Nephron progenitor cell (in vitro differentiated cells): ENCODE measurements around the gene EIF2S2.
A peak's percentile ranks its signal among the peaks of the same experiment; 100 is the strongest.

Experiments
- DNase-seq: peaks from one replicate; pipeline ENCODE4 v3.0.0; 2021
- H3K27ac Mint-ChIP-seq: 2 replicates; pipeline ENCODE4 v1.8.0; 2021; ENCODE audit warnings: mild to moderate bottlenecking, moderate library complexity, mixed read lengths
- H3K27me3 Mint-ChIP-seq: 2 replicates; pipeline ENCODE4 v1.8.0; 2021; ENCODE audit warnings: mild to moderate bottlenecking, low read depth, mixed read lengths; ENCODE audit not compliant: poor library complexity
- H3K36me3 Mint-ChIP-seq: 2 replicates; pipeline ENCODE4 v1.8.0; 2021; ENCODE audit warnings: low read depth, mixed read lengths
- H3K4me1 Mint-ChIP-seq: 2 replicates; pipeline ENCODE4 v1.8.0; 2021; ENCODE audit warnings: mixed read lengths
- H3K4me3 Mint-ChIP-seq: 2 replicates; pipeline ENCODE4 v1.8.0; 2021; ENCODE audit warnings: mild to moderate bottlenecking, moderate library complexity, mixed read lengths
- H3K9me3 Mint-ChIP-seq: 2 replicates; pipeline ENCODE4 v1.8.0; 2021; ENCODE audit warnings: mild to moderate bottlenecking, moderate library complexity, mixed read lengths
- TF ChIP-seq, protein P1 (sequence below): fragments of 200-600 bp; sonication (generic); IDR thresholded peaks from 2 replicates; pipeline ENCODE4 v1.5.0; 2021; ENCODE audit warnings: antibody characterized with exemption

EIF2S2 gene

DNA sequence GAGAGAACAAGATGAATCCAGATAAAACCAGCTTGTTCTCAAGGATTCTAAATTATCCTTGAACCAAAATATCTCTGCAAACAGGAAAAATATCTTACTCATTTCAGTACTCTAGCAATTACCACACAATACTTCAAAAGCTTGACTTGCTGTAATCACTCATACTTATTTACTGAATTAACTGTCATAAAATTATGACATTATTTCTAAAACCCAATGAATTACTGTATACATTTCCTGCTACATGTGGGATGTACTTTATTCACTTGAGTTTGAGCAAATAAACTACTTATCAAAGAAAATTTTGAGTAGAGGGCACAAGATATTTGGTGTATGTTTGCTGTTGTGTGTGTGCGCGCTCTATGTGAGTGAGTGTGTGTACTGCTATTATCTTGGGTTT is 9.7 kb downstream of the EIF2S2 start:
- no peaks in the 10 kb centered on the region for H3K9me3 Mint-ChIP-seq
- TF ChIP-seq, protein P1, sequence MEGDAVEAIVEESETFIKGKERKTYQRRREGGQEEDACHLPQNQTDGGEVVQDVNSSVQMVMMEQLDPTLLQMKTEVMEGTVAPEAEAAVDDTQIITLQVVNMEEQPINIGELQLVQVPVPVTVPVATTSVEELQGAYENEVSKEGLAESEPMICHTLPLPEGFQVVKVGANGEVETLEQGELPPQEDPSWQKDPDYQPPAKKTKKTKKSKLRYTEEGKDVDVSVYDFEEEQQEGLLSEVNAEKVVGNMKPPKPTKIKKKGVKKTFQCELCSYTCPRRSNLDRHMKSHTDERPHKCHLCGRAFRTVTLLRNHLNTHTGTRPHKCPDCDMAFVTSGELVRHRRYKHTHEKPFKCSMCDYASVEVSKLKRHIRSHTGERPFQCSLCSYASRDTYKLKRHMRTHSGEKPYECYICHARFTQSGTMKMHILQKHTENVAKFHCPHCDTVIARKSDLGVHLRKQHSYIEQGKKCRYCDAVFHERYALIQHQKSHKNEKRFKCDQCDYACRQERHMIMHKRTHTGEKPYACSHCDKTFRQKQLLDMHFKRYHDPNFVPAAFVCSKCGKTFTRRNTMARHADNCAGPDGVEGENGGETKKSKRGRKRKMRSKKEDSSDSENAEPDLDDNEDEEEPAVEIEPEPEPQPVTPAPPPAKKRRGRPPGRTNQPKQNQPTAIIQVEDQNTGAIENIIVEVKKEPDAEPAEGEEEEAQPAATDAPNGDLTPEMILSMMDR = no peak
- H3K36me3 Mint-ChIP-seq = peaks cover 87% of the 10 kb centered on the region
- H3K27me3 Mint-ChIP-seq = no peaks in the 10 kb centered on the region
- DNase-seq = no peak
- H3K4me3 Mint-ChIP-seq = no peak overlapping the region
- peak overlapping the region; percentile 10 for H3K27ac Mint-ChIP-seq
- H3K4me1 Mint-ChIP-seq = peaks cover 3% of the 10 kb centered on the region

DNA sequence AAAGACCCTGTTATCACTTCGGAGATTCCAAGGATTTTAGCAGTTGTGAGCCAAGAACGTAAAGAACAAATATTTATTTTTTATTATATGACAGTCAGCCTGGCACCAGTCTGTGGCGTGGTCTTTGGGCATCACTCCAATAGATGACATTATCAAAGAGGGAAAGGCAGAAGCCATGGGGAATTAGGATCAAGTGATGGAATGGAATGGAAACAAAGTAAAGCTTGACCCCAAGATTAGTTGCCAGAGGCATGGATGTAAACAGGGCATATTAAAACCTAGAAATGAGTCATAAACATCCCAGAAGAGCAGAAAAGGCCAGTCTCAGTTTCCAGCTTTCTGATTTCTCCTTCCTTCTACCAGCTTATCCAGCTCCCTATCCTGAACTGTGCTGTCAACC is 11.5 kb downstream of the EIF2S2 start:
- H3K27ac Mint-ChIP-seq = peak overlapping the region; percentile 68
- H3K9me3 Mint-ChIP-seq = no peaks in the 10 kb centered on the region
- peaks cover 92% of the 10 kb centered on the region for H3K36me3 Mint-ChIP-seq
- no peak overlapping the region for H3K4me3 Mint-ChIP-seq
- no peaks in the 10 kb centered on the region for H3K27me3 Mint-ChIP-seq
- no peak for DNase-seq
- no peaks in the 10 kb centered on the region for H3K4me1 Mint-ChIP-seq
- TF ChIP-seq, protein P1 = no peak

DNA sequence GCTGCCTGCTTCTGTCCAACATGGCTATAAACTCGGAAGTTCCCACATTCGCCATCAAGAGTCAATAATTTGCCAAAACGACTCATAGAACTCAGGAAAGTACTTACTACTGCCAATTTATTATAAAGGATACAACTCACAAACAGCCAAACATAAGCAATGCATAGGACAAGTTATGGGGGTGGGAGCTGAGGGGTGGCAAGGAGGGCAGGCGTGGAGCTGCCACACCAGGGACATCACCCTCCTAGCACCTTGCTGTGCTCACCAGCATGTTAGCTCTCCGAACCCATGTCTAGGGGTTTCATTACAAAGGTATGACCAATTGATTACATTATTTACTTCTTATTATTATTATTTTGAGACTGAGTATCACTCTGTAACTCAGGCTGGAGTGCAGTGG is 12.4 kb downstream of the EIF2S2 start:
- Mint-ChIP-seq H3K36me3 (peaks cover 85% of the 10 kb centered on the region), H3K27me3 (no peaks in the 10 kb centered on the region), H3K9me3 (no peaks in the 10 kb centered on the region), H3K4me1 (no peaks in the 10 kb centered on the region), H3K27ac (no peak overlapping the region), H3K4me3 (no peak overlapping the region)
- TF ChIP-seq, protein P1 = no peak
- no peak for DNase-seq

DNA sequence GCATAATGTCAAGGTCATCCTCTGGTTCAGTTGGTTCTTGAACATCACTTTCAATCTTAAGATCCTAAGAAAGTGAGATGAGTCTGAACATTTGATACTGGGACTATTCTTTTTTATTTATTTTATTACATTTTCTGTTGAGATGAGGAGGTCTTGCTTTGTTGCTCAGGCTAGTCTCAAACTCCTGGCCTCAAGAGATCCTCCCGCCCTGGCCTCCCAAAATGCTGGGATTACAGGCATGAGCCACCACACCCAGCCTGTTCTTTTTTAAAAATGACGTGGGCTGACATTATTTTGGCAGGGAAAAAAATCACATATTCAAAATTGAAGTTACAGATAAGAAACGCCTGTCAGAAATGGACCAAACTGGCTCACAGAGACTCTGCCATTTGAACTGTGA is 13.5 kb downstream of the EIF2S2 start:
- Mint-ChIP-seq H3K27ac (peak overlapping the region; percentile 30), H3K27me3 (no peaks in the 10 kb centered on the region), H3K4me1 (no peaks in the 10 kb centered on the region), H3K9me3 (no peaks in the 10 kb centered on the region), H3K4me3 (no peak overlapping the region), H3K36me3 (peaks cover 84% of the 10 kb centered on the region)
- TF ChIP-seq, protein P1 = no peak
- no peak for DNase-seq

DNA sequence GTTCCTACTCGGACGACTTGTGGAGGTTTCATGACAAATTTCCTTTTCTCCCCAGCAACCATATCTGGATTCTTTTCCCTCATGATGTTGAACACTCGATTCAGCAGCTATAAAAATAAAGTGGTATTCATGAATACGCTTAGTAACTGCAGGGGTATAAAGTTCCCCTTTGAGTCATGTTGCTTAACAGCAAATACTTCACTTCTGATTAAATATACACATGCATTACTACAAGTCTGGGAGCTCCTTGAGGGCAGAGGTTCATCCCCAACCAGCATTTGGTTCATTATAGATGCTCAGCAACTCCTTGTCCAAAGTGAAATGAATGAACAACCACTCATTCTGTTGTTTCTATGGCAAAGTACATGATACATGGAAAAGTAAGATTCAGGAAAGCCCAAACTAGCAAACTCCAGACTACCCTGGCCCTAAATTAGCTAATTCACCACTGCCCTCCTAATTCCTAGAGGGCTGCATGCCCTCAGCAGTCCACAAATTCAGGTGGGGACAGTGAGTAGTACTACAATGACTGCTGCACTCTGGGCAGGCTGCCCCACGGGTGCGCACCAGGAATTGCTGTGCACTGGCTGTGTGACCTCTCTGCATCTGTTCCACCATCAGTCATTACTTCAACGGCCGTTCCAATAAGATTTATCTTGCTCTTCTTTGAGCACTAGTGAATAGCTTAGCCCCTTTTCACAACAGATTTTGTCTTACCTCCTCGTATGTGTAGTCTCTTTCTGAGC is 15.2 kb downstream of the EIF2S2 start:
- Mint-ChIP-seq H3K9me3 (no peaks in the 10 kb centered on the region), H3K36me3 (peaks cover 85% of the 10 kb centered on the region), H3K4me1 (no peaks in the 10 kb centered on the region), H3K27ac (peak overlapping the region; percentile 83), H3K4me3 (no peak overlapping the region), H3K27me3 (no peaks in the 10 kb centered on the region)
- no peak for DNase-seq
- TF ChIP-seq, protein P1 = no peak

DNA sequence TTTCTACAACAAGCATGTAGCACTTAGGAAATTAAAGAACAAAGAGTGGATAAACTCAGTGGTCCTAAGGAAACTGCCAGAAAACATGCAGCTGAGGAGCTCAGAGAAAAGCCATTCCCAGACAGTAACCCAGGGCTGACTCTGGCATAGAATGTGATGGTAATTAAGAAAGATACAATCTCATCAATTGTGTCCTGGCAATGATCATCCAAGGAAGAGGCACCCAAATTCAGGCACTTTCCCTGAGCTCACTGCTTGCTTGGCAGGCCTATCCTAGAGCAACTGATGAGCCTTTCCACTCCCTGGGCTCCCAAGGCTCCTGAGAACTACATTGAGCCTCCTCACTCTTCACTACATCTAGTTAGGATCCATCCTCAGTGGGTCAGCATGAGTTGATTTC is 16.2 kb downstream of the EIF2S2 start:
- Mint-ChIP-seq H3K27me3 (no peaks in the 10 kb centered on the region), H3K4me1 (no peaks in the 10 kb centered on the region), H3K27ac (no peak overlapping the region), H3K36me3 (peaks cover 86% of the 10 kb centered on the region), H3K4me3 (no peak overlapping the region), H3K9me3 (no peaks in the 10 kb centered on the region)
- TF ChIP-seq, protein P1 = no peak
- DNase-seq = no peak
